Measurements from ENCODE around the gene MAST4.
"Not testable (repeated sequence)": the region's sequence is repeated elsewhere in the genome, so short reads cannot be mapped to it uniquely, and the experiment has no call there.

Gene MAST4

DNA sequence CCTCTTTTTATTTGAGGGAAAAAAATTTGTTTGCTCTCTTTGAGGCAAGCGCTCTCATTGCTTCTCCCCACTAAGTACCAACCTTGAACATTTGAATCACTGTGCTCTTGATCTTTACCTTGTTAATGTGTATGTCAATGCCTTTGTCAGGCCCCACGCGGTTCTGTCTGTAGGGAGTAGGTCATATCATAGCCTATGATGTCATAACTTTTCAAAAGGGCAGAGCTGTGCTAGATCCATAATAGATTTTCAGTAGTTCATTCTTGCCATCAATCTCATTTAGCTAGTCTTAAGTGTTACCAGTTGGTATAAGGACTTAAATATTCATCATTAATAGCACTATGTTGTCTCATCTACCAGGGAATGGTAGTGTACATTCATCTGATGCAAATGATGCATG, 56.6 kb downstream of the MAST4 start:
- no peak for DNase-seq

DNA sequence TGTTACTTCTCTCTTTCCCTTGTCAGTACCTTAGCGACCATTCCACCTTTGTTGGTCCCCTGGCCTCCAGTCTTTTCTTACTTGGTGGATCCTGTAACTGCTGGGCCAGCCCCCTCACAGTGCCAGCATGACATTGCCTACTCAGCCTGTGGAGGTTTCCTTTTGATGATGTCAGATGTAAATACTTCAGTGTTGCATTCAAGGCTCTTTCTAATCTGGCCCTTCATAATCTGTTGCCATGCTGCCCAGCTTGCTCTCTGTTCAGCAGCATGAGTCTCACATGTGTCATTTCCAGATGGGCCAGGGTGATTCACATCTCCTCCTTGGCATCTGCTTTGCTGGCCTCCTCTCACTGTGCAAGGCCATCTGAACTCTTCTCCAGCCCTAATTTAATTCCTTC, 57.1 kb downstream of the MAST4 start:
- no peak for DNase-seq

DNA sequence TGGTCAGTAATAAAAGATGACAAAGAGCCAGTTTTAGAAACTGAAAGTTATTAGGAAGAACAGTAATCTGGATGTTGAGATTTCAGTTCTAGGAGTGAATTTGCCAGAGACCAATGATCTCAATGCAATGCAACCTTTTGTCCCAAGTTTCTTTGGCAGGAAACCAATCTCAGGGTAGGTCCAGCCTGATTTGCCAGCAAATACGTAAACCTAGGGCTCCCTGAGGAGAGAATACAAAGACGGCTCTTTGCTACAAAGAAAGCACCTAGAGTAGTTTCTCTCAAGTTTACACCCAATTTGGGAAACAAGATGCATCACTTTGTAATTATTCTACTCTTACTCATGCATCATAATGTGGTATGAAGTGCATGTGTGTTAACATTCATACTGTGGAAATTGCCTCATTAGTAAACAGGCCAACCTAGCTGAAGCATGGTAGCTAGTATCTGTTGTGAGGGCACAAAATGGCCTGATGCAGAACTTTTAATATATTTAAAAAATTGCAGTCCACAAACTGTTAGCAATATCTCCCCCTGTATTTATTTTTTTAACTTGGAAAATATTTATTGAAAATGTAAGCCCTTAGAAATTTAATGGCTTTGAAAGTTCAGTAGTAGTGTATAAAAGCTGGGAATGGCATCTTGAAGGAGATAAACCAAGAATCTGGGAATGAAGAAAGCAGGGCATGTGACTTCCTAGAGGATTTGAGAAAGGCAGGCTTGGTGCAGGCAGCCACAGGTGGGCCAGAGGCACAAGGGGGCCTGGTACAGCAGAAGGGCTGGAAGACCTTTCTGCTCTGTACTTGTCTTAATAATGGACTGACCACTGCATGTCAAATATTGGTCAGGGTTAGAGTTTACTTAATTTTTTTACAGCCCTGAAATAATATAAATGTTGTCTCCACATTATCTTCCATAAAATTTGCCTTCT, 59.5 kb downstream of the MAST4 start:
- DNase-seq = no peak

DNA sequence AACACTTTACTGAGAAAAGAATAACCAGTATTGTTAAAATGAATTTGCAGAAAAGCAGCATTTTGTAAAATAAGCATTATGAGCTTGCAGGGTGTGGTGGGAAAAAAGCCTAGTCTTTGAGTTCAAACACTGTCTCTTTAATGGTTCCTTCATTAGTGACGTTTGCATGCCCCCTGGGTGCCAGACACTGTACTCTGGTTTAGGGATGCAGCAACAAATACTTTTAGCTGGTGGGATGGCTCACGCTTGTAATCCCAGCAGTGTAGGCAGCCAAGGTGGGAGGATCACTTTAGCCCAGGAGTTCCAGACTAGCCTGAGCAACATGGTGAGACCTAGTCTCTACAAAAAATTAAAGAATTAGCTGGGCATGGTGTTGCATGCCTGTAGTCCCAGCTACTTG, 62.3 kb downstream of the MAST4 start:
- no peak for DNase-seq

DNA sequence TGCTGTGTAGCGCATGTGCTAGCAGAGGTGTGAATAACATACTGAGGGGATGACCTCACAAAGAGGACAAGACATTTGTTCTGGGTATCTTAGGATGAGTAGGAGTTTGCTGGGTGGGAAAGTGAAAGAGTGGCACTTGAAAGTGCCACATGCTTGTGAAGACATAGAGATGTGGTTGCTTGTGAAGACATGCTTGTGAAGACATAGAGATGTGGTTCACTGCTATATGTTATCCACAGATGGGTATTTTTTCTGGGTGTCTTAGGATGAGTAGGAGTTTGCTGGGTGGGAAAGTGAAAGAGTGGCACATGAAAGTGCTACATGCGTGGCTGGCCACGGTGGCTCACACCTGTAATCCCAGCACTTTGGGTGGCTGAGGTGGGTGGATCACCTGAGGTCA, 63.6 kb downstream of the MAST4 start:
- no peak for DNase-seq

DNA sequence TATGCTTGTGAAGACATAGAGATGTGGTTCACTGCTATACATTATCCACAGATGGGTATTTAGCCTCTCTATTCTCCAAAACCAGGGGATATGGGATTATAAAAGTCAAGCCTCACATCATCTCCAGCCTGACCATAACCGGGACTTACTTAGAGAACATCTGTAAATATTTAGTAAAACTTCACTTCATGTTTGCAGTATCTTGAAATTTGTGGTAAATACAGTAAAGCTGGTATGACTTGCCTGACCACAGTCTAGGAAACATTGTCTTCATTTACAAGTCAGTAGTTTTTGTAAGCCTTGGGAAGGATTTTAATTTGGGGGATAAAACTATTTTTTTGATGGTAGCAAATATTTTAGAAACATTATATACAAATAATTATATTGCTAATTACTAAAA, 64.2 kb downstream of the MAST4 start:
- no peak for DNase-seq

DNA sequence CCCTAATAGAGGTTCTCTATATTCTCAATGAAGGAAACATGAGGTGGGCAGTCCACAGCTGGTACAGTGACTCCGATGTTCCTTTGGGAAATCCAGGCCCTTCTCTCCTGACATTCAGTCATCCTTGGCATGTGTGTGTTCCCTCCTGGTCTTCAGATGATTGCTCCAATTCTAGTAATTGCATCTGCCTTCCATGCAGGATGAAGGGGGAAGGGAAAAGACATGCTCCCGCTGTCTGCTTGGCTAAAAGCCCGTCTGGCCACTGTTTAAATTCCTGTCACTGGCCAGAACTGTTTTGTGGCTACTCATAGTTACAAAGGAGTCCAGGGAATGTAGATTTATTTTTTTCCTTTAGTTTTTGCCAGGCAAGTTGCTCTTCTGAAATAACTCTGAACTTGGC, 65.0 kb downstream of the MAST4 start:
- peak; percentile 51 for DNase-seq

DNA sequence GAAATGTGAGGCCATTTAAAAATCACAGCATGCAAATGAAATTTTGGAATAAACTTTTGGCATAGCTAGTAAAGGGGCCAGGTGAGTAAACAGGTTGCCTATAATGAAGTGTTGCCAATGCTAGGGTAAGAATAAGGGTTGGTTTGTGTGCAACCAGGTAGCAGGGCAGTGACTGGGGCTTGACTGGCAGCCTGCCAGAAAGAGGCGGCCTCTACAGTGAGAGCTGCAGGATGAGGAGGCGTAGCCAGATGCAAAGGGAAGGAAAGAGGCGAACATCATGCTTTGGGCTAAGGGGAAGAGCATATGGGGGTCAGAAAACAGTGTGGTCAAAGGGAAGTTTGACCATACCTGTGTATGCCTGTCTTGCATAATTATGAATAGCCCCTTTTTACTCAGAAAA, 70.6 kb downstream of the MAST4 start:
- DNase-seq = peak; percentile 41

DNA sequence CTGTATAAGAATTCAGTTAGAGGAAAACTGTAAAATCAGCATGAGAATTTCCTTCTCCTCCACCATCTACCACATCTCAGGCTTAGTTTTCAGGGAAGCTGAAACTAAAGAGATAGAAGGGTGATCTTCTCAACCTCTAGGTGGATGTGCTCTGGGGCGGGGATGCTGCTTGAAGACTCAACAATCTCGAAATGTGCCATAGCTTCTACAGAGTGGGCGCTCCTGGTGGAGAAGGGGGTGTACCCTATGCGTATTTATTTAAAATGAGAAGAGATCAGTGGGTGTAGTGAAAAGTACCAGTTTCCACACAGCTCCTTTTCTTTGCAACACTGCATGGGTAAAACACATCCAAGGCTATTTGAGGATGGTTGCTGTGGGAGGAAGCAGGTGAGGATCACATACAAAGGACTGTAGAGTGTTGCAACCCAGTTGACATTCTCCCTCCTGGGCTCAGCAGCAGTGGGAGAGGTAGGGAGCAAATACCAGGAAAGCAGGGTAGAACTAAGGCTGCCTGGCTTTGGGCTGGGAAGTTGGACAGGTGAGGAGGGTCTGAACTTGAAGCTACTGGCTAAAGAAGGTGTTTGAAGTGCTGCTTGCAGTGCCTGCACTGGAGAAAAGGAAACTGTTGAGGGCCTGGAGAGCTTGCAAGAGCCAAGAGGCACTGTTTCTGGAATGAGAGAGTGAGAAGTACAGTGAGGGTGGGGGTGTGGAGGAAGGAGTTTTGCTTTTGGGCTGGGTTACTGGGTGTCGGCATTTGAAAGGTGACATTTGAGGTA, 73.1 kb downstream of the MAST4 start:
- DNase-seq = no peak

DNA sequence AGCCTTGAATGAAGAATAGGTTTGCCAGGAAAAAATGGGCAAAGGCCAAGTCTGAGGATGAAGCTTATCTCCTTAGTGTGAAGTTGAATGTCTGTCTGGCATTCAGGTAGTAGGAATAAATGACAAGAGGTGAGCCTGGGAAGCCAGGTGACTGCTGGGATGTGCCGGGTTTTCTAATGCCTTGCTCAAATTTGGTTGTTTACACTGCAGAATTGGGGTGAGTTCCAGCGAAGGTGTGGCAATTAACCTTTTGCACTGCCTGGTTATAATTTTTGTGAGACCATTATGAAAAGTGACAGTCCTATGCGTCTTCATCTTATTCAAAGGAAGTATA, 73.6 kb downstream of the MAST4 start:
- no peak for DNase-seq

DNA sequence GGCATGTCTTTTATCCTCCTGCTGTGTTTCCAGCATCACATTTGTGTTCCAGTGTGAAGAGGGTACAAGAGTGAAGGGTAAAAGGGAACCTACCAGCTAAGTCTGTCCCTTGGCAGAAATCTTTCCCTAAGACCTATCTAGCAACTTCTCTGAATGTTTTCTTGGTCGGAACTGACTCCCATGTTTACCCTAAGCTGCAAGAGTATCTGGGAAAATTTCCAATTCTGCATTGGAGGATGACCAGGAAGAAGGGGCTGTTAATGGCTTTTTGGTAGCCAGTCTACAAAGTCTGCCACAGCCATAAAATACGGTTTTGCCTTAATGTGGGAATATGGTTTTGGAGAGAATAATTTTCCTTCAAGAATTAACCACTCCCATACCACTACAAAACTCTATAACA, 75.1 kb downstream of the MAST4 start:
- DNase-seq = no peak

DNA sequence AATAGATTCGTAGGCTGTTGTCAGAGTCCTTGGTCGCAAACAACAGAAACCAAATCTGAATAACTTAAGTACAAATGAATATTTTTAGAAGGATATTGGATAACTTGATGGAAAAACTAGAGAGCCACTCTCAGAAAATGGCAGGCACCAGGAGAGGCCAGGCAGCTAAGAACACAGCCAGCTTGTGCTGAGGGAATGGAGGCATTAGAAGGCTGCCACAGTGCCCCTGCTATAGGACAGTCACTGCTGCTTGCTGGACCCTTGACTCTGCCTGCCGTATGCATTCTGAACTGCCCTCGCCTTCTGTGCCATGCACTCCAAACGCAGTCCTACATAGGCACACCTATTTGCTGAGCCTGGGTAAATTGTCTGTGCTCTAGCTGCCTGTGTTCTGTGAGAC, 78.6 kb downstream of the MAST4 start:
- DNase-seq = no peak

DNA sequence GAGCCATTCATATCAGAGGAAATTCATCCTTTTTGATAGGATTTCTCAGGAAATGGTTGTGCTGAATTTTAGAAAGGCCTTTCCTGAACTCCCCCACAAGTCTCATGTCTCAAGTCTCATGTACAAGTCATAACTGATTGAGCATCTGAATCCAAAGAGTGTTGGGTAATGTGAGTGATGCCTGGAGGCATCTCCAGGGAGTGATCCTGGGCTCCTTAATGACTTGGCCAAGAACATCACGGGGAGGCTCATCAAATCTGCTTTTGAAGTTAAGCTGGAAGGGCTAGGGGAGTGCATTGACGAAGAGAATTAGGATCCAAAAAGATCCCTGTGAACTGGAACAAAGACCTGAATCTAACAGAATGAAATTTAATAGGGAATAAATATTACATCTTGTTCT, 79.2 kb downstream of the MAST4 start:
- no peak for DNase-seq

DNA sequence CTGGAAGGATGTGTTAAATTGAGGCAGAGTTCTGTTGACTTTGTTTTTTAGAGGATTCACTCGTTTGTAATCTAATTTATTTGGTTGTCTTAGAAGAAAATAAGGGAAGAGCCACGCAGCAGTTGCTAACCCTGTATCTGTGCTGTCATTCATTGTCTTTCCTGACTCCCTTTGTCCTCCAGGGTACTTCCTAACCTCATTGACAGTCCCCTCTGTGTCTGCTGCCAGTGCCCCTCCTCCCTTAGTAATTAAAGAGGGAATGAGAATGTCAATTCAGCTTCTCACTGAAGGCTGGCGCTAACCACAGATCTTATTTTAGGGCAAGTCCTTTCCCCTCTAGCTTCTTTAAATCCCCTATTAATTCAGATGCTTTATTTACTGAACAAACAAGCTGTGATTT, 84.0 kb downstream of the MAST4 start:
- DNase-seq = no peak

DNA sequence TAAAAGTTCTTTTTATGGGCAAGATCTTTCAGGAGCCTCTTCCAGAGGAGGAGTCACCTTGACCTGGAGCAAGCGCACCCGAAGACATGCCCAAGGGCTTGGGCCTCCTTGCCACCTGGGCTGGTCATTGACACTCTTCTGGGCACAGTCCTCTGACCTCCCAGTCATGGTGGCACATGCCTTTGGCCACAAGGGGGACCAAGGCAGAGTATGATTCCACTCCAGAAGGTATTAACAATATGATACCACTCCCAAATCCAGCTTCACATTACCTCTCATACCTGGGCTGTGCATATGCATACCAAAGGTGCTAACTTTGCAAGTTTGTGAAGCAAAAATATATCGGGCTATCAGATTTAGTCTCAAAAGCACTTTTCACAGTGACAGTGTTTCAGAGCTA, 84.6 kb downstream of the MAST4 start:
- DNase-seq = no peak

DNA sequence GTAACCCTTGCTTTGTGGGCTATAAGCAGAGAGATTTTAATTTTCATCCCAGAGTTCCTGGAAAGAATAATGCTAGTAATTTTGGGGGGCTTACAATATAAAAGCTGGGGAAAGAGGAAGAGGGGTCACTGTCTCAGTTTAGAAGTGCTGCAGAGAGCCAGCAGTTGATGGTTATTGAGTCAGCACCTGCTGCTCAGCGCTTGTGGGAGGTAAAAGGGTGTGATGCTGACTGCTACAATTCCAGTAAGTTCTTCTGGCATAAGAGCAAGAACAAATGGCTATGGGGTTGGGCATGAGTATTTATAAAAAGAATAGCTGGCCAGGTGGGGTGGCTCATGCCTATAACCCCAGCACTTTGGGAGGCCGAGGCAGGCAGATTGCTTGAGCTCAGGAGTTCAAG, 88.5 kb downstream of the MAST4 start:
- DNase-seq = no peak

DNA sequence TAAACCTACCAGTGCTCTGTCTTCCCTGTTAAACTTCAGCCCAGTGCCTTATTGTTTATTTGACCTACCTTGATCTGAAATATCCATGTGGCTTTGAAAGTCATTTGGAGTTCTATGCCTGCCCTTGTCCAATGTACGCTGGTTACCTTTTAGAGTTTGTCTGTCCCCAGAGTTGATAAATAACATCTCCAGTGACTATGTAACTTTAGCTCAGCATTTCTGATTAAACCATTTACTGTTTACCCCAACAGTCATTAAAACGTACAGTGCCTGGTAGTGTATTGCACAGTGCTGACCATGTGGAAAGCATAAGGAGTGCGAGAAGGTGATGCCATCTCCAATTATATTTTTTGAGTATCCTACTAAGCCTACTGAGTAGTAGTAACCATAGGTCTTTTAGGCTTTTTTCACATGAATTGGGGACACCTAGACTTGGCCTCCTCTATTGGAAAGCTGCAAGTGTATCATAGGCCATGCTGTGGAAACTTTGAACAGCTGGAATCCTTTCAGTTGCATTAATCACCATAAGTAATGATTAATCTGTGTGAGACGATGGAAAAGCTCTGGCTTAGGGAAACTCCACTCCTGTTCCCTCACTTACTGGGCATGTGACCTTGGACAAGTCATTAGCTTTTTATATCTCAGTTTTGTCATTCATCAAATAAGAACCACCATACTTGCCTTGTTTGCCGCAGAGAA, 93.5 kb downstream of the MAST4 start:
- no peak for DNase-seq

DNA sequence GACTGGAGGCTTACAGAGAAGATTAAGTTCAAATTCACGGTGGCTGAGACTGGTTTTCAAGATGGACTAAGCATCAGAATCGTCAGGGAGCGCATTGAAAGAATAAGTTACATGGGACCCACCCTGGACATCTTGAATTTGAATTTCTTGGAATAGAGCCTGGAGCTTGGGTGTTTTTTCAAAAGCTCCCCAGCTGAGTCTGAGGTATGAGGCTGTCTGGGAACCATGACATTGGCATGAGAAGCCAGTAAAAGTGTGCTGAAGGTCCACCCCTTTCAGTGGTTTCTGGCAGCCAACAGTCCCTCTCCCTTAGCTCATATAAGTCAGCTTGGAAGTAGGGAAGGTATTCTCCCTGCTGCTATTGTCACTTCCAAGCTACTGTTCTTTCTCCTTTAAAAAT, 97.8 kb downstream of the MAST4 start:
- no peak for DNase-seq

DNA sequence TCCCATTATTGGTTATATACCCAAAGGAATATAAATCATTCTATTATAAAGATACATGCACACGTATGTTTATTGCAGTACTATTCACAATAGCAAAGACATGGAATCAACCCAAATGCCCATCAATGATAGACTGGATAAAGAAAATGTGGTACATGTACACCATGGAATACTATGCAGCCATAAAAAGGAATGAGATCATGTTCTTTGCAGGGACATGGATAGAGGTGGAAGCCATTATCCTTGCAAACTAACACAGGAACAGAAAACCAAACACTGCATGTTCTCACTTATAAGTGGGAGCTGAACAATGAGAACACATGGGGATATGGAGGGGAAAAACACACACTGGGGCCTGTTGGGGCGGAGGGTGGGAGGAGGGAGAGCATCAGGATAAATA, 99.6 kb downstream of the MAST4 start:
- DNase-seq = not testable (repeated sequence)

DNA sequence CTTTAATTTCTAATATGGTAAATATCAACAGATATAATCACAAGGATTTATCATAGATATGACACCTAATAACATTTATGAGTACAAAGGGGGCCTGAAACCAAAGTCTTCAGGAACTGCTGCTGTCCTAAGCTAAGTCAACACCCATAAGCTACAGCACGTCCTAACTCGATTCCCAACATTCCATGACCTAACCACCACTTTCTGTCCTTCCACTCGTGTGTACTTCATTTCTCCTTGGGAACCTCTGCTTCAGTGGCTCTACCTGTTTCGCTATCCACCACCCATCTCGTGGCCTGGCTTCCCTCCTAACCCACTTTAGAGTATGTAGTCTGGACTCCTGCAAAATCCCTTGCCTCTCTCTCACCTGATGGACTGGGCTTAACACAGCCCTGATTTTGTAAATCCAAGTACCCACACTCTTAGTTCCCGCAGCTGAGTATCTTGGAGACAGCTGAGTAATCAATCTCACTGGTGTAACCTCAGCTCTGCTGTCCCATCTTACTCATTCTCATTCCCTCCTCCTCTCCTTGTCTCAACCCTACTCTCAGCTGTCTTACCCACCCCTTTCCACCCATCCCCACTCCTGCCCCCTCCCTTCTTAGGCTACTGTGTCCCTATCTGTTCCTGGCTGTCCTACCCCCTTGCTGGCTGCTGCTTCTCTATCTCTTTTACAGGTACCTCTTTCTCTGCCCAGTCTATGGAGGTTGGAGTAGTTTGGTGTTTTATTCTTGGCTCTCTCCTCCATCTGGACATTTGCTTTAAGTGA, 101.8 kb downstream of the MAST4 start:
- DNase-seq = no peak

DNA sequence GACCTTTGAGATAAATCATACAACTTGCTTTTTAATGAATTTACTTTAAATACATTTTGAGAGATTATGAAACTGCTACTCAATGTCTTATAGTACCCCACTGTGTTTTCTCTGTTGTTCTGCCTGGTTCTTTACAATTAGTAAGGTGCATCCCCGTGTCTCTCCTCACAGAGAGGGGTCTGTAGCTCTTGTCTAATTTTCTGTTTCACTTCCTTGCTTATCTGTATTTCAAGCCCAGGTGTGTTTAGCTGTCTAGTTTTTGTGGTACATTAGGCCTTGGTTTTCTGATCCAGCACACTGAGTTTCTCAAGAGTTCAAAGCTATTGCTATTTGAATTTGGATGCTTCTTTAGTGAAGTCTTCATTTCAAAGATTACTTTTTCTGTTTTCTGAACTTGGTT, 105.1 kb downstream of the MAST4 start:
- DNase-seq = no peak

DNA sequence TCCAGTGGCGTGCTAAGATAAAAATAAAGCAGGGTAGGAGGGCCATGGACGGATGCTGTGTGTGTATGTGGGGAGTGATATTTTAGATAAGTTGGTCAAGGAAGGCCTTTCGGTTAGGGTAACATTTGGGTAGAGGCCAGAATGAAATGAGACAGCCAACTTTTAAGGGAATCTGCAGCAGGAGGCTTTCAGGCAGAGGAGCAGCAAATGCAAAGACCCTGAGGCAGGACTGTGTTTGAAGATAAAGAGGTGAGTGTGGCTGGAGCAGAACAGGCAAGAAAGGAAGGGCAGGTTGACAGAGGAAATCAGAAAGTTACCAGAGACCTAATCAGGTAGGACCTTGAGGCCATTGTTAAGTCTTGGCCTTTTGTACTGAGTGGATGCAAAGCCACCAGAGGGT, 106.2 kb downstream of the MAST4 start:
- DNase-seq = no peak

DNA sequence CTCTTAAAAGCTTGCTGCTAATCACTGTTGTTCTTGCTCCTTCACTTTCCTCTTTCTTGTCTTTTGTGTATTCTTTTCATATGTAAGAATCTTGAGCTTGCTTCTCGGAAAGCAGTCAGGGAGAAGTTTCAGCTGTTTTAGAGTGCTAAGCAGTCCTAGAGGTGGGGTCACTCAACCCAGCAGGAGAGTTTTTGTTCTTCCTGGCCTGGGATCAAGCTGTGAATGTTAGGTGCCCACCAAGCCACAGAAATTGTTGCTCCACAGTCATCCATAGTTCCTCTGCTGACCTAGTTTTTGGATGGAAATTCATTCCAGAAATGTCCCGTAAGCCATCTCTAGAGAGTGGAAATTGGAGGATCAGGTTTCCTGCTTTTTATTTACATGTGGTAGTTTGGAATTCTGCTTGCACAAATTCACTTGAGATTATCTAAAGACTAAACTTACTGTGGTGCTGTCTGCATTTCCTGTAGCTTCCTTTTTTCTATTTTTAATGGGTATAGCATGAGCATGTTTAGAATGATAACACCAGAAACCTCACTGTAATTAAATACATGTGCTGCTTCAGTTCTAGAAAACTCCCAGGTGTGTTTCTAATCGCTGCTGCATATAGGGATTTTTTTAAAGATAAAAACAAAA, 108.7 kb downstream of the MAST4 start:
- no peak for DNase-seq
